Endothelial cell of umbilical vein (primary cell): ENCODE measurements around the gene NUDT12. TPM values are rescaled to one million over a fixed set of nuclear protein-coding genes. Genes with fewer than 3 reads are reported as not detected.

Experiments
- BruUV-seq: library from RNA; stranded (reverse); fragments of 400-500 nt; replicated peaks from 2 replicates; lab custom pipeline; 2021; lab: Mats Ljungman, UMichigan
- CTCF ChIA-PET: fragments of 300-600, 350-600 bp; sonication (Branson Sonifier 250); formaldehyde crosslinking; loops from one replicate; lab custom pipeline; 2021; ENCODE audit warnings: antibody characterized with exemption, inconsistent platforms; lab: Charles Lee
- POLR2A ChIA-PET: fragments of 300-600, 350-600 bp; sonication (Branson Sonifier 250); formaldehyde crosslinking; loops from one replicate; lab custom pipeline; 2021; ENCODE audit warnings: antibody characterized with exemption, inconsistent platforms; lab: Charles Lee
- DNase-seq: peaks from one replicate; pipeline ENCODE4 v3.0.0-alpha.2; 2011; ENCODE audit warnings: low read depth, low spot score
- FAIRE-seq: peaks from 2 replicates; lab custom pipeline; 2011; peaks lifted over from hg19 to GRCh38; lab: Jason Lieb, UNC
- H2AFZ ChIP-seq: 2 replicates; pipeline ENCODE4 v1.6.0; 2012; ENCODE audit warnings: low read depth, low read length, control low read depth, inconsistent platforms
- H3K27ac ChIP-seq: 2 replicates; pipeline ENCODE4 v1.5.1; 2011; ENCODE audit warnings: low read depth, mild to moderate bottlenecking, control low read depth, low read length, moderate library complexity; ENCODE audit not compliant: insufficient read depth
- H3K27me3 ChIP-seq, 2 experiments: 2 replicates each; pipeline versions ENCODE4 v1.6.0 to v1.6.1; 2011; ENCODE audit warnings: low read length in 2 of 2, mixed read lengths in 1 of 2; ENCODE audit not compliant: control insufficient read depth in 2 of 2, insufficient read depth in 2 of 2
- H3K36me3 ChIP-seq, 2 experiments: 2 replicates in 1 of 2; 3 replicates in 1 of 2; pipeline ENCODE4 v1.5.1; 2011; ENCODE audit warnings: low read length in 2 of 2, mild to moderate bottlenecking in 1 of 2, moderate library complexity in 1 of 2; ENCODE audit not compliant: control insufficient read depth in 2 of 2, insufficient read depth in 2 of 2; ENCODE audit errors: extremely low read depth in 1 of 2
- H3K4me1 ChIP-seq: 3 replicates; pipeline ENCODE4 v1.5.1; 2011; ENCODE audit warnings: mild to moderate bottlenecking, low read length; ENCODE audit not compliant: control insufficient read depth, insufficient read depth; ENCODE audit errors: extremely low read depth
- H3K4me2 ChIP-seq: 2 replicates; pipeline ENCODE4 v1.6.1; 2011; ENCODE audit warnings: low read length, control low read depth, mixed read lengths; ENCODE audit not compliant: insufficient read depth
- H3K4me3 ChIP-seq, 3 experiments: fragments of 200-600 bp in 1 of 3; sonication (generic), shearing (Covaris generic) in 1 of 3; replicated peaks in 1 of 3; 2 replicates each; pipeline ENCODE4 v1.5.1; 2011 to 2016; ENCODE audit warnings: control low read depth in 3 of 3, low read length in 3 of 3, mild to moderate bottlenecking in 2 of 3, inconsistent platforms in 1 of 3, low read depth in 1 of 3, moderate library complexity in 1 of 3; ENCODE audit not compliant: insufficient read depth in 1 of 3
- H3K79me2 ChIP-seq: 2 replicates; pipeline ENCODE4 v1.6.0; 2012; ENCODE audit warnings: low read length, inconsistent platforms; ENCODE audit not compliant: control insufficient read depth, insufficient read depth
- H3K9ac ChIP-seq: replicated peaks from 2 replicates; pipeline ENCODE3; 2011; ENCODE audit warnings: low read length, control low read depth; ENCODE audit not compliant: insufficient read depth; ENCODE audit errors: extremely low read depth
- H3K9me1 ChIP-seq: replicated peaks from 3 replicates; pipeline ENCODE4 v1.6.0; 2011; ENCODE audit warnings: mild to moderate bottlenecking, low read length; ENCODE audit not compliant: control insufficient read depth, insufficient read depth; ENCODE audit errors: extremely low read depth
- H3K9me3 ChIP-seq: replicated peaks from 2 replicates; pipeline ENCODE4 v1.5.1; 2012; ENCODE audit warnings: low read length, inconsistent platforms; ENCODE audit not compliant: control insufficient read depth, insufficient read depth
- H4K20me1 ChIP-seq: replicated peaks from 2 replicates; pipeline ENCODE3; 2011; ENCODE audit warnings: mild to moderate bottlenecking, low read length; ENCODE audit not compliant: control insufficient read depth, insufficient read depth; ENCODE audit errors: extremely low read depth
- EZH2 ChIP-seq: IDR thresholded peaks from 2 replicates; pipeline ENCODE4 v1.6.1; 2012; ENCODE audit warnings: borderline replicate concordance, low read depth, mild to moderate bottlenecking, moderate library complexity, low read length, inconsistent platforms; ENCODE audit not compliant: severe bottlenecking
- FOS ChIP-seq: IDR thresholded peaks from 2 replicates; pipeline ENCODE4 v1.6.1; 2011; ENCODE audit warnings: mild to moderate bottlenecking, low read length, moderate library complexity, borderline replicate concordance; ENCODE audit not compliant: insufficient read depth
- GATA2 ChIP-seq: IDR thresholded peaks from 2 replicates; pipeline ENCODE4 v1.7.0; 2011; ENCODE audit warnings: low read depth, mild to moderate bottlenecking, moderate library complexity, mixed read lengths, low read length; ENCODE audit not compliant: insufficient read length, insufficient read depth
- JUN ChIP-seq: IDR thresholded peaks from 2 replicates; pipeline ENCODE4 v1.6.1; 2011; ENCODE audit warnings: borderline replicate concordance, low read depth; ENCODE audit not compliant: insufficient read length, insufficient read depth
- MYC ChIP-seq: IDR thresholded peaks from one replicate; pipeline ENCODE4 v1.6.1; 2011; ENCODE audit warnings: mild to moderate bottlenecking, low read depth, low read length
- POLR2A ChIP-seq: IDR thresholded peaks from 2 replicates; pipeline ENCODE4 v1.6.1; 2012; ENCODE audit warnings: low read depth, mild to moderate bottlenecking, control low read depth, low read length
- POLR2AphosphoS5 ChIP-seq: IDR thresholded peaks from 2 replicates; pipeline ENCODE4 v1.6.1; 2012; ENCODE audit warnings: low read depth, mild to moderate bottlenecking, control low read depth, low read length, moderate library complexity; ENCODE audit not compliant: insufficient read depth
- dilution Hi-C: fragments of 300-500 bp; cut with MboI; formaldehyde crosslinking; loops from one replicate; pipeline ENCODE4 v1.15.0; 2019; ENCODE audit warnings: low sequenced_read_pairs; ENCODE audit not compliant: extremely low pct_ligation_motif_present
- intact Hi-C: fragments of 100-400 bp; cut with micrococcal nuclease; formaldehyde crosslinking; loops from one replicate; pipeline ENCODE4 v1.10.0; 2022
- polyA plus RNA-seq, 4 experiments: library from polyadenylated mRNA; depleted of rRNA in 3 of 4; stranded (reverse) in 3 of 4; unstranded in 1 of 4; fragments of >200 nt; gene quantifications; 2 replicates each; pipeline versions ENCODE4 v1.2.1 to v1.2.3, GENCODE V29; 2011 to 2012; ENCODE audit warnings: missing spikeins in 1 of 4
- total RNA-seq: library from RNA; stranded (reverse); gene quantifications from 2 replicates; pipeline ENCODE4 v1.2.3, GENCODE V29; 2021
- TF ChIP-seq, protein P1 (sequence below): IDR thresholded peaks from 2 replicates; pipeline ENCODE4 v1.6.1; 2011; ENCODE audit not compliant: insufficient read depth, insufficient read length
- TF ChIP-seq, protein P2 (sequence below), 2 donors: IDR thresholded peaks; 1 replicate in 1 of 2; 2 replicates in 1 of 2; pipeline ENCODE4 v1.5.1; 2011; ENCODE audit warnings: low read length in 2 of 2, mild to moderate bottlenecking in 2 of 2, moderate library complexity in 2 of 2, control low read depth in 1 of 2, inconsistent platforms in 1 of 2, low read depth in 1 of 2; ENCODE audit not compliant: insufficient read depth in 1 of 2; ENCODE audit errors: extremely low read depth in 1 of 2

NUDT12 gene
- total and polyA plus RNA-seq, 2 donors (not counting 3 experiments of a cell fraction or from before 2014, with no cell fraction given): 1.3 to 4.9 TPM

DNA sequence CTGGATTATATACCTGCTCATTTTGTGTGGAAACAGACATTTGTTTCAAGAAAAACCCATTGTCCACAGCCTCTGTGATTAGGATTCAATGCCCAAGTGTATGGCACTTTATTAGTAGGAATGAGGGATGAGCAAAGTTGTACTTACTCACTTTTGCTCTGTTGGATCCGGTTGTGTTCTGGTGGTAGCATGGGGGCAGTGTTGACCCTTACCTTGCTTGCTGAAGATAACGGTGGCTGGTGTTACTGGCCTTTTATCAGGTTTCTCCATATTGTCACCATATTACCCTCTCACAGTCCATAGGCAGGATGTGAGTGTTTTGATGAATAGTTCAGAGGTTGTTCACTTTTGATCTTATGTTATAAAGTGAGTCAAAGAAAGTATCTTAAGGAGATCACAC lies 42.7 kb upstream of the NUDT12 start:
- dilution Hi-C loops: no loop called here
- intact Hi-C loops: no loop called here
- H3K79me2 ChIP-seq: no peaks in the 10 kb centered on the region
- no peaks in the 10 kb centered on the region for H3K27me3 ChIP-seq
- ChIA-PET POLR2A (no interaction called here), CTCF (no interaction called here)
- H2AFZ ChIP-seq: no peak overlapping the region
- H4K20me1 ChIP-seq: no peaks in the 10 kb centered on the region
- no peak overlapping the region for H3K27ac ChIP-seq
- DNase-seq (no peak), FAIRE-seq (no peak)
- no TSS peak for BruUV-seq
- H3K9me3 ChIP-seq: no peaks in the 10 kb centered on the region
- TF ChIP-seq, protein P1, sequence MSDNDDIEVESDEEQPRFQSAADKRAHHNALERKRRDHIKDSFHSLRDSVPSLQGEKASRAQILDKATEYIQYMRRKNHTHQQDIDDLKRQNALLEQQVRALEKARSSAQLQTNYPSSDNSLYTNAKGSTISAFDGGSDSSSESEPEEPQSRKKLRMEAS: no peak
- TF ChIP-seq EZH2: no peak
- TF ChIP-seq FOS: no peak
- TF ChIP-seq MYC: no peak
- TF ChIP-seq, protein P2, sequence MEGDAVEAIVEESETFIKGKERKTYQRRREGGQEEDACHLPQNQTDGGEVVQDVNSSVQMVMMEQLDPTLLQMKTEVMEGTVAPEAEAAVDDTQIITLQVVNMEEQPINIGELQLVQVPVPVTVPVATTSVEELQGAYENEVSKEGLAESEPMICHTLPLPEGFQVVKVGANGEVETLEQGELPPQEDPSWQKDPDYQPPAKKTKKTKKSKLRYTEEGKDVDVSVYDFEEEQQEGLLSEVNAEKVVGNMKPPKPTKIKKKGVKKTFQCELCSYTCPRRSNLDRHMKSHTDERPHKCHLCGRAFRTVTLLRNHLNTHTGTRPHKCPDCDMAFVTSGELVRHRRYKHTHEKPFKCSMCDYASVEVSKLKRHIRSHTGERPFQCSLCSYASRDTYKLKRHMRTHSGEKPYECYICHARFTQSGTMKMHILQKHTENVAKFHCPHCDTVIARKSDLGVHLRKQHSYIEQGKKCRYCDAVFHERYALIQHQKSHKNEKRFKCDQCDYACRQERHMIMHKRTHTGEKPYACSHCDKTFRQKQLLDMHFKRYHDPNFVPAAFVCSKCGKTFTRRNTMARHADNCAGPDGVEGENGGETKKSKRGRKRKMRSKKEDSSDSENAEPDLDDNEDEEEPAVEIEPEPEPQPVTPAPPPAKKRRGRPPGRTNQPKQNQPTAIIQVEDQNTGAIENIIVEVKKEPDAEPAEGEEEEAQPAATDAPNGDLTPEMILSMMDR (IDR thresholded peaks at IDR 0.05; ENCODE audit: extremely low read depth in 1 of 2, insufficient read depth in 1 of 2, low read depth in 1 of 2, low read length in 2 of 2): no peak
- no peak for TF ChIP-seq GATA2
- no peak for TF ChIP-seq POLR2A
- no peak for TF ChIP-seq JUN
- no peak for TF ChIP-seq POLR2AphosphoS5
- no peak overlapping the region for H3K4me2 ChIP-seq
- H3K4me1 ChIP-seq: no peaks in the 10 kb centered on the region
- no peak overlapping the region for H3K4me3 ChIP-seq
- H3K9ac ChIP-seq: no peak overlapping the region
- no peaks in the 10 kb centered on the region for H3K36me3 ChIP-seq
- H3K9me1 ChIP-seq: no peaks in the 10 kb centered on the region
